Measurements from ENCODE around the gene EGFR. TPM values are rescaled to one million over a fixed set of nuclear protein-coding genes. Genes with fewer than 3 reads are reported as not detected.

EGFR gene
- total RNA-seq, 2 donors from 2014 or later: 21.1 to 22.5 TPM

- H3K27ac ChIP-seq: peak overlapping the region in 1 of 2 donors; percentile 90
- peaks cover 0 to 52% of the 10 kb centered on the region in 2 donors for H3K4me1 ChIP-seq
Observed at GRCh38 chr7:55135462-55135861, 116.6 kb downstream of the EGFR start.

GRCh38 chr7:55138663-55139062, 119.8 kb downstream of the EGFR start:
- TF ChIP-seq CTCF (IDR thresholded peaks at IDR 0.05): no peak

More at GRCh38 chr7:55135462-55135861, 116.6 kb downstream of the EGFR start:
- no peaks in the 10 kb centered on the region for H3K9me3 ChIP-seq
- no peak for TF ChIP-seq CTCF (IDR thresholded peaks at IDR 0.05)
- no peak overlapping the region for H3K4me3 ChIP-seq
- H3K27me3 ChIP-seq: no peaks in the 10 kb centered on the region
- no peak for DNase-seq (ENCODE audit: low spot score)
- H3K36me3 ChIP-seq: no peaks in the 10 kb centered on the region

GRCh38 chr7:55140221-55140940, 121.6 kb downstream of the EGFR start:
- Histone ChIP-seq H3K4me3 (no peak overlapping the region), H3K9me3 (no peaks in the 10 kb centered on the region), H3K4me1 (peaks cover 0 to 14% of the 10 kb centered on the region in 2 donors), H3K27me3 (no peaks in the 10 kb centered on the region), H3K36me3 (peaks cover 33% of the 10 kb centered on the region), H3K27ac (peak overlapping the region; percentile 59 to 61)
- no peak for TF ChIP-seq CTCF (IDR thresholded peaks at IDR 0.05)
- no peak for DNase-seq (ENCODE audit: low spot score)

More at GRCh38 chr7:55138663-55139062, 119.8 kb downstream of the EGFR start:
- no peaks in the 10 kb centered on the region for H3K9me3 ChIP-seq
- peaks cover 0 to 28% of the 10 kb centered on the region in 2 donors for H3K4me1 ChIP-seq
- no peaks in the 10 kb centered on the region for H3K27me3 ChIP-seq
- no peak for DNase-seq (ENCODE audit: low spot score)
- peaks cover 16% of the 10 kb centered on the region for H3K36me3 ChIP-seq
- H3K27ac ChIP-seq: no peak overlapping the region
- no peak overlapping the region for H3K4me3 ChIP-seq

- H3K36me3 ChIP-seq: peaks cover 38% of the 10 kb centered on the region
- H3K4me3 ChIP-seq: no peak overlapping the region
- no peak for DNase-seq (ENCODE audit: low spot score)
- no peaks in the 10 kb centered on the region for H3K27me3 ChIP-seq
- H3K27ac ChIP-seq: peak overlapping the region; percentile 59 to 61
- H3K4me1 ChIP-seq: peaks cover 0 to 14% of the 10 kb centered on the region in 2 donors
- no peaks in the 10 kb centered on the region for H3K9me3 ChIP-seq
- TF ChIP-seq CTCF (IDR thresholded peaks at IDR 0.05): no peak
Observed at GRCh38 chr7:55140941-55141278, 122.1 kb downstream of the EGFR start.

GRCh38 chr7:55142919-55143600, 124.2 kb downstream of the EGFR start:
- Histone ChIP-seq H3K27me3 (no peaks in the 10 kb centered on the region), H3K4me1 (peaks cover 0 to 14% of the 10 kb centered on the region in 2 donors), H3K9me3 (no peaks in the 10 kb centered on the region), H3K4me3 (no peak overlapping the region), H3K27ac (no peak overlapping the region), H3K36me3 (peaks cover 59% of the 10 kb centered on the region)
- no peak for TF ChIP-seq CTCF (IDR thresholded peaks at IDR 0.05)
- DNase-seq (ENCODE audit: low spot score): no peak
